ENCODE measurements around the gene TIMP4.

GRCh38 chr3:12205171-12205570 lies 46.5 kb upstream of the TIMP4 start:
- TF ChIP-seq, protein P1, sequence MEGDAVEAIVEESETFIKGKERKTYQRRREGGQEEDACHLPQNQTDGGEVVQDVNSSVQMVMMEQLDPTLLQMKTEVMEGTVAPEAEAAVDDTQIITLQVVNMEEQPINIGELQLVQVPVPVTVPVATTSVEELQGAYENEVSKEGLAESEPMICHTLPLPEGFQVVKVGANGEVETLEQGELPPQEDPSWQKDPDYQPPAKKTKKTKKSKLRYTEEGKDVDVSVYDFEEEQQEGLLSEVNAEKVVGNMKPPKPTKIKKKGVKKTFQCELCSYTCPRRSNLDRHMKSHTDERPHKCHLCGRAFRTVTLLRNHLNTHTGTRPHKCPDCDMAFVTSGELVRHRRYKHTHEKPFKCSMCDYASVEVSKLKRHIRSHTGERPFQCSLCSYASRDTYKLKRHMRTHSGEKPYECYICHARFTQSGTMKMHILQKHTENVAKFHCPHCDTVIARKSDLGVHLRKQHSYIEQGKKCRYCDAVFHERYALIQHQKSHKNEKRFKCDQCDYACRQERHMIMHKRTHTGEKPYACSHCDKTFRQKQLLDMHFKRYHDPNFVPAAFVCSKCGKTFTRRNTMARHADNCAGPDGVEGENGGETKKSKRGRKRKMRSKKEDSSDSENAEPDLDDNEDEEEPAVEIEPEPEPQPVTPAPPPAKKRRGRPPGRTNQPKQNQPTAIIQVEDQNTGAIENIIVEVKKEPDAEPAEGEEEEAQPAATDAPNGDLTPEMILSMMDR (optimal IDR thresholded peaks at IDR 0.05 in 1 of 3, IDR thresholded peaks at IDR 0.05 in 1 of 3, conservative IDR thresholded peaks at IDR 0.05 in 1 of 3; ENCODE audit: extremely low read depth in 1 of 3, insufficient read depth in 2 of 3, low read length in 3 of 3), result no peak
- no peak for TF ChIP-seq EZH2 (IDR thresholded peaks at IDR 0.05; ENCODE audit: low read length)
